Measurements from ENCODE around the gene LMX1A.

The LMX1A gene

DNA sequence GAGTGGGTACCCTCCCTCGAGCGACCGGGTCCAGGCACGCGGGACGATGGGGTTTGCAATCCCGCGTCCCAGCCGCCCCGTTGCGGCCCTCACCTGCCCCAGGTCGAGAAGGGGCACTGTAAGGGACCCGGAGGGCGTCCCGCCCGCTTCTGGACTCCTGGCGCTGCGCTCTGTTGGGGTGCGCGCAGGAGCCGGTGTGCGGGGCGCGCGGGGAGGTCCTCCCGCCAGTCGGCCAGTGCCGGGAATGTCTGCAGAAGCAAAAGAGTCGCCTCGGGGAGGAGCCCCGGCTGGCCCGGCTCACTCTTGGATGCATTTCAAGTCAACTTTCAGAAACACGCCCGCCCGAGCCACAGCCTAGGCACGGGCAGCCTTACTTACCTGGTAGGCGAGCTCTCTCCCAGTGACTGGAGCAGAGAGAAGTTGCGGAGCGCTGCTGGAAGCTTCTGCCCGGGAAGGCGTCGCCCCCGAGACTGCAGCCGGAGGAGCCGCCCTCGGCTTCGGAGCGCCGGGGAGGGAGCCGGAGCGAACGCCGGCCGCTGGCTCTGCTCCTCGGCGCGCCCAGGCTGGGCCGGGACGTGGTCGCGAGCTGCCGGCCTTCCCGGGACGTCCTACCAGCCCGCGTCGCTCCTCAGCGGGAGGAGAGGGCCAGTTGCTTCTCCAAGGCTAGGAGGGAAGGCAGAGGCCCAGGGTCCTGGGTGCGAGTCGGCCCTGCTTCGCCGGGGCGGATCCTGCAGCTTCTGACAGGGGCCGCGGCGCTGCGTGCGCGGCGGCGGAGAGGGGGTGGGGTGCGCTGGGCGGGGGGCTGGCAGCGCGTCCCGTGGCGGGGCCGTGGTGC, at the start of gene LMX1A:
TSS of gene LMX1A (minus strand) at position 739 of the 835 bp plus-strand sequence. CDS start 1,156 bp downstream, outside the sequence.
- Histone ChIP-seq H3K27me3 (ENCODE audit: control insufficient read depth, insufficient read depth, low read length) (peaks cover 51% of the 10 kb centered on the region), H3K27ac (ENCODE audit: low read depth, low read length) (no peak within 1 kb of the TSS), H3K4me3 (ENCODE audit: low read length) (peak within 1 kb of the TSS; percentile 43), H3K36me3 (ENCODE audit: control insufficient read depth, insufficient read depth, low read length) (no peaks in the 10 kb centered on the region), H3K9ac (ENCODE audit: low read length) (no peak within 1 kb of the TSS), H3K4me1 (ENCODE audit: control insufficient read depth, insufficient read depth, low read length) (no peaks in the 10 kb centered on the region)

- H3K9ac ChIP-seq (ENCODE audit: low read length) = no peak overlapping the region
- no peak overlapping the region for H3K4me3 ChIP-seq (ENCODE audit: low read length)
- no peak overlapping the region for H3K27ac ChIP-seq (ENCODE audit: low read depth, low read length)
- H3K36me3 ChIP-seq (ENCODE audit: control insufficient read depth, insufficient read depth, low read length) = no peaks in the 10 kb centered on the region
- H3K27me3 ChIP-seq (ENCODE audit: control insufficient read depth, insufficient read depth, low read length) = no peaks in the 10 kb centered on the region
- H3K4me1 ChIP-seq (ENCODE audit: control insufficient read depth, insufficient read depth, low read length) = no peaks in the 10 kb centered on the region
Observed at GRCh38 chr1:165403835-165404482, 47.4 kb upstream of the LMX1A start.

GRCh38 chr1:165402517-165403111, 46.1 kb upstream of the LMX1A start:
- H3K27ac ChIP-seq (ENCODE audit: low read depth, low read length) = no peak overlapping the region
- no peaks in the 10 kb centered on the region for H3K27me3 ChIP-seq (ENCODE audit: control insufficient read depth, insufficient read depth, low read length)
- no peaks in the 10 kb centered on the region for H3K36me3 ChIP-seq (ENCODE audit: control insufficient read depth, insufficient read depth, low read length)
- H3K4me3 ChIP-seq (ENCODE audit: low read length) = no peak overlapping the region
- H3K4me1 ChIP-seq (ENCODE audit: control insufficient read depth, insufficient read depth, low read length) = no peaks in the 10 kb centered on the region
- no peak overlapping the region for H3K9ac ChIP-seq (ENCODE audit: low read length)

DNA sequence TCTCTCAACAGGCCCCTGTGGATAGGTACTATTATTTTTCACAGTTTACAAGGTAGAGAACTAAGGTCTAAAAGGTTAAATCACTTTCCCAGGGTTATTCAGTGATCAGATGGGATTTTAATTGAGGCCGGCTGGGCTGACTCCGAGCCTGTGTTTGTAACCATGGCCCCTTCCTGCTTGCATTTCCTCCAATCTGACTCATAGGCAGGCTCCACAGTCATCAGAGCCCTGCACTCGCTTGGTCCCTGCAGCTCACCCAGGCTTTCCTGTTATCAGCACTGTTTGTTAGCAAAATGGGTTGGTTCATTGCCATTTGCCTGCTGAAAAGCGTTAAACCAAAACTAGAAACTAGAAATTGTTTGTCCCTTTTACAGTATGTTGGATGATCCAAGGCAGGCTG, 41.4 kb upstream of the LMX1A start:
- H3K4me3 ChIP-seq (ENCODE audit: low read length) = no peak overlapping the region
- H3K4me1 ChIP-seq (ENCODE audit: control insufficient read depth, insufficient read depth, low read length) = no peaks in the 10 kb centered on the region
- no peaks in the 10 kb centered on the region for H3K36me3 ChIP-seq (ENCODE audit: control insufficient read depth, insufficient read depth, low read length)
- no peak overlapping the region for H3K9ac ChIP-seq (ENCODE audit: low read length)
- no peaks in the 10 kb centered on the region for H3K27me3 ChIP-seq (ENCODE audit: control insufficient read depth, insufficient read depth, low read length)
- H3K27ac ChIP-seq (ENCODE audit: low read depth, low read length) = no peak overlapping the region

GRCh38 chr1:165395901-165396300, 39.4 kb upstream of the LMX1A start:
- Histone ChIP-seq H3K9ac (ENCODE audit: low read length) (no peak overlapping the region), H3K4me1 (ENCODE audit: control insufficient read depth, insufficient read depth, low read length) (no peaks in the 10 kb centered on the region), H3K27me3 (ENCODE audit: control insufficient read depth, insufficient read depth, low read length) (no peaks in the 10 kb centered on the region), H3K27ac (ENCODE audit: low read depth, low read length) (no peak overlapping the region), H3K36me3 (ENCODE audit: control insufficient read depth, insufficient read depth, low read length) (no peaks in the 10 kb centered on the region), H3K4me3 (ENCODE audit: low read length) (no peak overlapping the region)

DNA sequence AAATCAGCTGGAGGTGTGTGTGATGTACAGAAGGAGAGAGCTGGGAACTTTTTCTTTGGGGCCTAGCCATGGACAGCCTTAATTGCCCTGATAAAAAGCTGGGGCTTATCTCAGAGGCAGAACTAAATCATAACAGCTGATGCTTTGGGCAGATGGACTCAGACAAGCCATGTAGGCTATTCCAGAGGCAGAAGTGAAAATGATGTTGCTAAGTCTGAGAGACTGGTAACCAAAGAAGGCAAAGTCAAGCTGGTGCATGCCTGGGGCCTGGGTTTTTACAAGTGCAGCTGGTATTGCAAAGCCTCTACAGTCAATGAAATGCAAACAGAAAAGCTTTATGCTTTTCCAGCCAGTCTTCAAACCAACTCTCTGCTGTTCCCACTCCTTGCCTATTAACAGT, 39.0 kb upstream of the LMX1A start:
- Histone ChIP-seq H3K27ac (ENCODE audit: low read depth, low read length) (no peak overlapping the region), H3K36me3 (ENCODE audit: control insufficient read depth, insufficient read depth, low read length) (no peaks in the 10 kb centered on the region), H3K27me3 (ENCODE audit: control insufficient read depth, insufficient read depth, low read length) (no peaks in the 10 kb centered on the region), H3K4me3 (ENCODE audit: low read length) (no peak overlapping the region), H3K9ac (ENCODE audit: low read length) (no peak overlapping the region), H3K4me1 (ENCODE audit: control insufficient read depth, insufficient read depth, low read length) (no peaks in the 10 kb centered on the region)

DNA sequence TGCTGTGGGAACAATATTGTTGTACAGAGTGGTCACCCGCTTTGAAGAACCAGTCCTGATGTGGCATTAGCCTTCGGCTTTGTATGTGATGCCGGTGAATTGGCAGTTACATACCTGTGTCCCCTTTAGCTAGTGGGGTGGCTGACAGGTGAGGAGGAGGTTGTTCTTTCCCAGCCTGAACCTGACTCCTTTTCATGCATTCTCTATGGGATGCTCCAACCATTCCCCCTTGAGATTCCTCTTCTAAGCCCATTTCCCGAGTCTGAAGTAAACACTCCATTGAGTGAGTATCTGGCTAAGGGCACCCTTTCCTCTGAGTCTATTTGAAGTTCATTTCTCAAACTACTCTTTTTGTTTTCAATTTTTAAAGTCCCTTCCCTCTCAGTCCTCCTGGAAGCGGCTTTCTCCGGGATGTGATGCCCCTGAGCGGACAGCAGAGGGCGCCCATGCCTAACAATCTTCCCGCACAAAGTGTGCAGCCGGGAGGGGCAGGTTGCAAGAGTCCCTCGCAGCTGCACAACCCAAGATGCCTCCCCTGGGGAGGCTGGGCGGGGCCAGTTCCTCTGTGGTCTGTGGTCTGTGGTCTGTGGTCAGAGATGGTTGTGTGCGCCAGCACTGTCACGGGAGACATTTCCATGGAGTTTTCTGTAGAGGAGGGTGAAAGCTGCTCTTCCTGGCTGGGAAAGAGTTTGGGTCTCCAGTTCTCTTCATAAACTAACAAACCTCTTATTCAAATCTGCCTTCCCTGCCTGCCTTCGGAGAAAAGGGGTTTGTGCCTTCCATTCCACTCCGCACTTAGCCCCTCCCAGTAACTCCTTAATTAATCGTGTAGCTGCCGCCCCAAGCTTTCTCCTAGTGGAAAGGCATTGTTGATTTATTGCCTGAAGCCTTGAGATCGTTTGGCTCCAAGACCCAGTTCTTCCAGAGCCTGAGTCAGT, 36.4 kb upstream of the LMX1A start:
- no peaks in the 10 kb centered on the region for H3K27me3 ChIP-seq (ENCODE audit: control insufficient read depth, insufficient read depth, low read length)
- H3K4me3 ChIP-seq (ENCODE audit: low read length) = peak overlapping the region; percentile 46
- no peak overlapping the region for H3K27ac ChIP-seq (ENCODE audit: low read depth, low read length)
- no peaks in the 10 kb centered on the region for H3K36me3 ChIP-seq (ENCODE audit: control insufficient read depth, insufficient read depth, low read length)
- no peaks in the 10 kb centered on the region for H3K4me1 ChIP-seq (ENCODE audit: control insufficient read depth, insufficient read depth, low read length)
- H3K9ac ChIP-seq (ENCODE audit: low read length) = no peak overlapping the region

DNA sequence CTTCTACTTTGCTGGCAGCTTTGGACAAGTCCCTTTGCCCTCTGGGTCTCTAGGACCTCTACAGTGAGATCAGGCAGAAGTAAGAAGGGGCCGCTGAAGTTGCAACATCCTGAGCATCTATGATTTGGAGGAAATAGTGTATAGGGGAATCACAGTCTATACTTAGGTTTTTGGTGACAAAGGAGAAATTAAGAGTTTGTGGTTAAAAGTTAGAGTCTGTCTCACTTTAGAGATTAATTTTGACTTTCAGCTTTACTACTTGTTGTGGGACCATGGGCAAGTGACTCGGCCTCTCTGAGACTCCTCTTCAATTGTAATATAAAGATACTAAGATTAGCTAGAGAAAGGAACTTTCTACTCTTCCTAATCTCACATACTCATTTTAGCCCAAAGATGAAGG, 33.1 kb upstream of the LMX1A start:
- Histone ChIP-seq H3K27me3 (ENCODE audit: control insufficient read depth, insufficient read depth, low read length) (no peaks in the 10 kb centered on the region), H3K36me3 (ENCODE audit: control insufficient read depth, insufficient read depth, low read length) (no peaks in the 10 kb centered on the region), H3K4me3 (ENCODE audit: low read length) (no peak overlapping the region), H3K4me1 (ENCODE audit: control insufficient read depth, insufficient read depth, low read length) (no peaks in the 10 kb centered on the region), H3K27ac (ENCODE audit: low read depth, low read length) (no peak overlapping the region), H3K9ac (ENCODE audit: low read length) (no peak overlapping the region)

DNA sequence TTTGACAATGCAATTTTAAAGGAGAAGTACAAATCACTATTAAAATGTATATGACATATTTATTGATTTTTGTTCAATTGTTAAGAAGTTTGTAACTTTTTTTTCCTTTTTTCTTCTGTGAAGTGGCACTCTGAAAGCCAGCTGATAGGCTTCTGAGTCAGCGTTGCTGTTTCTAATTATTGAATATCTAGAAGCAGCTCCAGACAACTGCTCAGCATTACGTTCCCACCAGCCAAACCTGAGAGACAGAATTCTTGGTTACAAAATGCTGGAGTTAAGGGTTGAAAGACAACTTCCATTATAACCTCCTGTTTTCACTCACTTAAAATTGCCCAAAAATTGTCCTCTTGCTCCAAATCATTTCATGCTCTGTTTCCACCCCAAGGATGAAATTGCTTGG, 31.4 kb upstream of the LMX1A start:
- Histone ChIP-seq H3K4me1 (ENCODE audit: control insufficient read depth, insufficient read depth, low read length) (no peaks in the 10 kb centered on the region), H3K27me3 (ENCODE audit: control insufficient read depth, insufficient read depth, low read length) (no peaks in the 10 kb centered on the region), H3K36me3 (ENCODE audit: control insufficient read depth, insufficient read depth, low read length) (no peaks in the 10 kb centered on the region), H3K27ac (ENCODE audit: low read depth, low read length) (no peak overlapping the region), H3K4me3 (ENCODE audit: low read length) (no peak overlapping the region), H3K9ac (ENCODE audit: low read length) (no peak overlapping the region)

DNA sequence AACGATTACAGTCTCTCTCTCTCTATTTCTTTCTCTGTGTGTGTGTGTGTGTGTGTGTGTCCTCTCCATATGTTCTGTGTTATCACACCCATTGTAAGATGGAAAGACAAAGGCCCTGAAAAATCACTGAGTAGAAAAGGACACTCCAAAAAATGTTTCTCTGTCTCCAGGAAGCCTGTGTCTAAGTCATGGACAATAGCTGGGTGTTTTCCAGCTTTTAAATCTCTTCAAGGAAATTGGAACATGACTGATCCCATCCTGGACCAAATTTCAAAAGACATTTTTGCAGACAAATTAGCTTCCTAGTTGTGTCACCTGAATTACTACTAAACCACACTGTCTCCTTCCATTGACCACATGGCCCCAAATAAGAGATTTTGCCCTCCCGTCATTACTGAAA, 31.0 kb upstream of the LMX1A start:
- Histone ChIP-seq H3K27me3 (ENCODE audit: control insufficient read depth, insufficient read depth, low read length) (no peaks in the 10 kb centered on the region), H3K9ac (ENCODE audit: low read length) (no peak overlapping the region), H3K36me3 (ENCODE audit: control insufficient read depth, insufficient read depth, low read length) (no peaks in the 10 kb centered on the region), H3K4me3 (ENCODE audit: low read length) (no peak overlapping the region), H3K27ac (ENCODE audit: low read depth, low read length) (no peak overlapping the region), H3K4me1 (ENCODE audit: control insufficient read depth, insufficient read depth, low read length) (no peaks in the 10 kb centered on the region)

DNA sequence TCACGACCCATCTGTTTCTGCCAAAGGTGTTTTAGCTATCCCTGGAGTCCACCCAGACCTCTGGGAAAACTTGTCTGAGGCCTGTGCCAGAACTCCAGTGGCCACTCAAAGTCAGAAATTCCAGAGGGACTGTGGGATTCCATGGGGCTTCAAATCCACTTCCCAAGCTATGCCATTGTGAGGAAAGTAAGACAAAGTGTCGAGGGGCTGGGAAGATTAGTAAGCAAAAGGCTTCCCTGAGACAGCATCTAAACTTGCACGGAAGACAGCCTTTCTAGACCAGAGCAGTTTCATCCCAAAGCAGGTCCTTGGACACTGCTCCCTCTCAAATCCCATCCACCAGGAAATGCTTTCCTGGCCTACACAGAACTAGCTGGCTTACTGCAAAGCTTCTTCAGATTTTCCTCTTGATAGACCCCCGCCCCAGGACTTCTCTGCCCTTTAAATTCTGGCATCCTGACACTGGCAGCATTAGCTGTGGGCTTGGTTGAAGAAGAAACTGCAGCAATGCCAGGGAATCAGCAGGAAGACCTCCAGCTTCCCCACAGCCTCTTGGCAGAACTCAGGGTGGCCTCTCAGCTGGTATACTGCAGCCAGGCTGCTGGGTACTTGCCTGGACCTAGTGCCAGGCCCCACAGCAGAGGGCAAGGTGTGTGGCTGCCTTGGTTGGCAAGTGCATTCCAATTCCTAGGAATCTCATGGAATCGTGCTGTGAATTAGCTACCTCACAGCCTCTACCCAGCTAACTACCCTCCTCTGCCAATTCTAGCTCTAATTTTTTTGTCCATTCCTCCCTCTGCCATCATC, 27.3 kb upstream of the LMX1A start:
- H3K27me3 ChIP-seq (ENCODE audit: control insufficient read depth, insufficient read depth, low read length) = no peaks in the 10 kb centered on the region
- no peak overlapping the region for H3K27ac ChIP-seq (ENCODE audit: low read depth, low read length)
- H3K9ac ChIP-seq (ENCODE audit: low read length) = no peak overlapping the region
- H3K4me1 ChIP-seq (ENCODE audit: control insufficient read depth, insufficient read depth, low read length) = no peaks in the 10 kb centered on the region
- no peaks in the 10 kb centered on the region for H3K36me3 ChIP-seq (ENCODE audit: control insufficient read depth, insufficient read depth, low read length)
- no peak overlapping the region for H3K4me3 ChIP-seq (ENCODE audit: low read length)
